HepG2 (cell line): ENCODE data around the gene COPA. TPM values are rescaled to one million over a fixed set of nuclear protein-coding genes. Genes with fewer than 3 reads are reported as not detected.

Experiments
- ATAC-seq: fragments of 200-7000 bp; cut with Tn5 transposase; 3 replicates; pipeline ENCODE4 v1.9.1; 2020; ENCODE audit warnings: mild to moderate bottlenecking, moderate library complexity
- BruUV-seq: library from RNA; stranded (reverse); fragments of 400-500 nt; replicated peaks from 2 replicates; lab custom pipeline; 2021; lab: Mats Ljungman, UMichigan
- CTCF ChIA-PET: fragments of 300-600 bp; formaldehyde crosslinking; extraction: SDS; loops from one replicate; lab custom pipeline; 2021; ENCODE audit warnings: low total read pairs, inconsistent platforms, low intra/inter-chr PET ratio; lab: Yijun Ruan, JAX
- POLR2A ChIA-PET: fragments of 350-600 bp; sonication (Branson Sonifier 250); formaldehyde crosslinking; loops from one replicate; lab custom pipeline; 2020; ENCODE audit warnings: antibody characterized with exemption, inconsistent platforms; lab: Yijun Ruan, JAX
- DNase-seq: peaks from one replicate; pipeline ENCODE4 v3.0.0-alpha.2; 2015; ENCODE audit warnings: low spot score
- FAIRE-seq: peaks from 3 replicates; lab custom pipeline; 2011; peaks lifted over from hg19 to GRCh38; lab: Jason Lieb, UNC
- H2AFZ ChIP-seq: one replicate; pipeline ENCODE4 v1.6.1; 2011; ENCODE audit warnings: low read length, inconsistent platforms
- H3K27ac ChIP-seq: fragments of 300-600 bp; 3 replicates; pipeline ENCODE4 v1.8.0; 2011; ENCODE audit warnings: mixed run types, mild to moderate bottlenecking, mixed read lengths, low read length, inconsistent platforms; ENCODE audit not compliant: insufficient read depth; ENCODE audit errors: extremely low read length
- H3K27me3 ChIP-seq, 2 experiments: fragments of 200-600 bp in 1 of 2; 2 replicates in 1 of 2; 3 replicates in 1 of 2; pipeline versions ENCODE4 v1.6.0 to v1.8.0; 2011; ENCODE audit warnings: low read length in 2 of 2, mild to moderate bottlenecking in 2 of 2, moderate library complexity in 2 of 2, inconsistent platforms in 1 of 2; ENCODE audit not compliant: insufficient read depth in 2 of 2, control insufficient read depth in 1 of 2
- H3K36me3 ChIP-seq, 2 experiments: fragments of 200-600 bp in 1 of 2; replicated peaks in 1 of 2; 2 replicates in 1 of 2; 3 replicates in 1 of 2; pipeline versions ENCODE4 v1.5.1 to v1.8.0; 2011; ENCODE audit warnings: low read length in 2 of 2, inconsistent platforms in 1 of 2; ENCODE audit not compliant: insufficient read depth in 2 of 2, control insufficient read depth in 1 of 2
- H3K4me1 ChIP-seq: 2 replicates; pipeline ENCODE4 v1.5.1; 2012; ENCODE audit warnings: low read length, inconsistent platforms; ENCODE audit not compliant: insufficient read depth
- H3K4me2 ChIP-seq: 2 replicates; pipeline ENCODE4 v1.6.0; 2011; ENCODE audit warnings: low read depth, low read length, inconsistent platforms
- H3K4me3 ChIP-seq, 3 experiments: fragments of 200-600 bp in 1 of 3; sonication (generic), shearing (Covaris generic) in 1 of 3; replicated peaks in 1 of 3; 2 replicates each; pipeline ENCODE4 v1.5.1; 2011 to 2016; ENCODE audit warnings: low read length in 3 of 3, inconsistent platforms in 2 of 3, low read depth in 2 of 3, mild to moderate bottlenecking in 2 of 3, control low read depth in 1 of 3, mixed read lengths in 1 of 3; ENCODE audit not compliant: insufficient read depth in 1 of 3
- H3K79me2 ChIP-seq: one replicate; pipeline ENCODE4 v1.6.1; 2011; ENCODE audit warnings: low read length, inconsistent platforms; ENCODE audit not compliant: insufficient read depth
- H3K9ac ChIP-seq: 2 replicates; pipeline ENCODE4 v1.6.0; 2011; ENCODE audit warnings: mild to moderate bottlenecking, low read depth, low read length, inconsistent platforms; ENCODE audit not compliant: insufficient read depth
- H3K9me3 ChIP-seq: 2 replicates; pipeline ENCODE4 v1.5.1; 2012; ENCODE audit warnings: mild to moderate bottlenecking, low read length
- H4K20me1 ChIP-seq: 2 replicates; pipeline ENCODE4 v1.6.0; 2011; ENCODE audit warnings: inconsistent platforms, mild to moderate bottlenecking, low read length, moderate library complexity; ENCODE audit not compliant: insufficient read depth
- CHCHD3 ChIP-seq: sonication (generic); formaldehyde crosslinking; IDR thresholded peaks from 2 replicates; pipeline ENCODE4 v1.8.0; 2022; ENCODE audit warnings: mild to moderate bottlenecking, missing genetic modification reagents, moderate library complexity
- FIP1L1 ChIP-seq: fragments of 200-400 bp; formaldehyde crosslinking; IDR thresholded peaks from 2 replicates; pipeline ENCODE4 v1.6.1; 2018; ENCODE audit warnings: low read depth, mild to moderate bottlenecking, low read length, moderate library complexity, borderline replicate concordance; ENCODE audit not compliant: insufficient read depth
- HOXA7 ChIP-seq: sonication (generic); formaldehyde crosslinking; IDR thresholded peaks from 2 replicates; pipeline ENCODE4 v1.8.1; 2022; ENCODE audit warnings: mild to moderate bottlenecking, missing genetic modification reagents, moderate library complexity
- PCBP2 ChIP-seq: fragments of 200-400 bp; formaldehyde crosslinking; optimal IDR thresholded peaks from 2 replicates; pipeline ENCODE3; 2018; ENCODE audit warnings: low read length, low read depth; ENCODE audit not compliant: poor library complexity, severe bottlenecking
- ZBTB3 ChIP-seq: sonication (generic); formaldehyde crosslinking; IDR thresholded peaks from 2 replicates; pipeline ENCODE4 v1.4.0; 2020; ENCODE audit warnings: low read depth, mild to moderate bottlenecking, moderate library complexity, missing genetic modification reagents, borderline replicate concordance
- ZNF225 ChIP-seq: sonication (generic); formaldehyde crosslinking; IDR thresholded peaks from 2 replicates; pipeline ENCODE4 v1.4.0; 2020; ENCODE audit warnings: mild to moderate bottlenecking, missing genetic modification reagents
- ZNF382 ChIP-seq: sonication (generic); formaldehyde crosslinking; IDR thresholded peaks from 2 replicates; pipeline ENCODE4 v1.5.0; 2020; ENCODE audit warnings: missing genetic modification reagents, mild to moderate bottlenecking, borderline replicate concordance
- ZNF652 ChIP-seq: IDR thresholded peaks from 2 replicates; pipeline ENCODE4 v1.6.1; 2016; ENCODE audit warnings: low read depth, borderline replicate concordance
- WGBS: methylation state at CpG from one replicate; pipeline ENCODE4 v1.1.6; 2017; ENCODE audit warnings: low lambda C conversion rate; 5-methylcytosine and 5-hydroxymethylcytosine counted together
- in situ Hi-C: cut with HindIII; loops from 2 replicates; pipeline ENCODE4 v1.10.0; 2017; ENCODE audit warnings: low pct_unique_long_range_greater_than_20kb; ENCODE audit not compliant: extremely low pct_ligation_motif_present
- intact Hi-C: fragments of 100-400 bp; cut with micrococcal nuclease; formaldehyde crosslinking; loops from one replicate; pipeline ENCODE4 v1.10.0; 2022; ENCODE audit not compliant: unreplicated experiment
- polyA plus RNA-seq, 8 experiments: library from polyadenylated mRNA; depleted of rRNA in 3 of 8; stranded (reverse) in 7 of 8; unstranded in 1 of 8; fragments of >200 nt; fragmentation: Illumina TruSeq in 4 of 8; extraction: Trizol in 4 of 8; gene quantifications; 2 replicates each; pipeline versions ENCODE4 v1.2.1 to v1.2.3, GENCODE V29; 2011 to 2016; ENCODE audit warnings: low read depth in 4 of 8, missing spikeins in 1 of 8, mixed read lengths in 1 of 8; ENCODE audit not compliant: insufficient read depth in 1 of 8
- total RNA-seq, 5 experiments: library from RNA; depleted of rRNA; stranded (reverse); fragments of >200 nt; fragmentation: Illumina TruSeq; extraction: Trizol; gene quantifications; 2 replicates each; pipeline ENCODE4 v1.2.3, GENCODE V29; 2016; ENCODE audit warnings: low read depth in 1 of 5
- TF ChIP-seq, protein P1 (sequence below): sonication (generic); formaldehyde crosslinking; IDR thresholded peaks from 2 replicates; pipeline ENCODE4 v1.4.0; 2020; ENCODE audit warnings: mild to moderate bottlenecking, missing genetic modification reagents
- TF ChIP-seq, protein P2 (sequence below): sonication (generic); formaldehyde crosslinking; IDR thresholded peaks from 2 replicates; pipeline ENCODE4 v1.8.0; 2022; ENCODE audit warnings: missing genetic modification reagents, mild to moderate bottlenecking, inconsistent platforms, borderline replicate concordance
- TF ChIP-seq, protein P3 (sequence below): sonication (generic); formaldehyde crosslinking; IDR thresholded peaks from 2 replicates; pipeline ENCODE4 v1.4.0; 2020; ENCODE audit warnings: missing genetic modification reagents

COPA gene
- total and polyA plus RNA-seq, 2 of the 13 experiments (the other 11 are each of a cell fraction or from before 2014, with no cell fraction given): 160 to 197 TPM

DNA sequence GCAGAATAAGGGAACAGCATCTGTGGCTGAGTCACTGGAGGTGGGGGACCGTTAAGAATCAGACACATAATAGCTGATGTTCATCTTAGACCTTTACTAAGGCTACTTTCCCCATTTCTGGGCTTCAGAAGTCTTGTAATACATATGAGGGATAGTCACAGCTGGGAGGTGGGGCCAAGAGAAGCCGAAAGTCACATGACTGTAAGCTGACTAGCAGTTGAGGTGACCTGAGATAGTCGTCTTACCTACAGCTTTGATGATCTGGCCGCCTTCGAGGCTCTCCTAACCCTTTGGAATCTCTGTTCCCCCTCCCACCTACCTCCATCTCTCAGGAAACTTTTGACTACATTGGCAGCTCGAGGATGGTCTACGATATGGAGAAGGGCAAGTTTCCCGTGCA lies 9.5 kb upstream of the COPA start:
- Histone ChIP-seq H3K4me1 (no peaks in the 10 kb centered on the region), H3K9me3 (no peaks in the 10 kb centered on the region), H3K9ac (no peak overlapping the region), H4K20me1 (no peaks in the 10 kb centered on the region), H3K36me3 (peaks cover 46 to 96% of the 10 kb centered on the region in 2 experiments), H3K79me2 (no peaks in the 10 kb centered on the region), H3K27me3 (no peaks in the 10 kb centered on the region), H2AFZ (no peak overlapping the region), H3K4me3 (no peak overlapping the region), H3K27ac (no peak overlapping the region), H3K4me2 (no peak overlapping the region)
- DNase-seq (no peak), ATAC-seq (no peak), FAIRE-seq (no peak)
- no peak for TF ChIP-seq ZNF652 (CRISPR knock-in tag)
- TF ChIP-seq, protein P1, sequence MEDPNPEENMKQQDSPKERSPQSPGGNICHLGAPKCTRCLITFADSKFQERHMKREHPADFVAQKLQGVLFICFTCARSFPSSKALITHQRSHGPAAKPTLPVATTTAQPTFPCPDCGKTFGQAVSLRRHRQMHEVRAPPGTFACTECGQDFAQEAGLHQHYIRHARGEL: no peak
- no peak for TF ChIP-seq CHCHD3 (CRISPR knock-in tag)
- TF ChIP-seq, protein P2, sequence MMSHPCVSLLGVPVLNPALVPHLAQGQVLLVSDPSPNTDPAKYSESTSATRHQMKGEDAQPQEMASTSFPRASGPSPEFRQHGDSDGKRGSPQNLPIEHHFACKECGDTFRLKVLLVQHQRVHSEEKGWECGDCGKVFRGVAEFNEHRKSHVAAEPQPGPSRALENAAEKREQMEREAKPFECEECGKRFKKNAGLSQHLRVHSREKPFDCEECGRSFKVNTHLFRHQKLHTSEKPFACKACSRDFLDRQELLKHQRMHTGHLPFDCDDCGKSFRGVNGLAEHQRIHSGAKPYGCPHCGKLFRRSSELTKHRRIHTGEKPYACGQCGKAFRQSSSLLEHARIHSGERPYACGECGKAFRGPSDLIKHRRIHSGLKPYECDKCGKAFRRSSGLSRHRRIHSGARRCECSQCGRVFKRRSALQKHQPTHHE (CRISPR knock-in tag): no peak
- TF ChIP-seq FIP1L1: no peak
- TF ChIP-seq ZBTB3 (CRISPR knock-in tag): no peak
- no peak for TF ChIP-seq HOXA7 (CRISPR knock-in tag)
- TF ChIP-seq, protein P3, sequence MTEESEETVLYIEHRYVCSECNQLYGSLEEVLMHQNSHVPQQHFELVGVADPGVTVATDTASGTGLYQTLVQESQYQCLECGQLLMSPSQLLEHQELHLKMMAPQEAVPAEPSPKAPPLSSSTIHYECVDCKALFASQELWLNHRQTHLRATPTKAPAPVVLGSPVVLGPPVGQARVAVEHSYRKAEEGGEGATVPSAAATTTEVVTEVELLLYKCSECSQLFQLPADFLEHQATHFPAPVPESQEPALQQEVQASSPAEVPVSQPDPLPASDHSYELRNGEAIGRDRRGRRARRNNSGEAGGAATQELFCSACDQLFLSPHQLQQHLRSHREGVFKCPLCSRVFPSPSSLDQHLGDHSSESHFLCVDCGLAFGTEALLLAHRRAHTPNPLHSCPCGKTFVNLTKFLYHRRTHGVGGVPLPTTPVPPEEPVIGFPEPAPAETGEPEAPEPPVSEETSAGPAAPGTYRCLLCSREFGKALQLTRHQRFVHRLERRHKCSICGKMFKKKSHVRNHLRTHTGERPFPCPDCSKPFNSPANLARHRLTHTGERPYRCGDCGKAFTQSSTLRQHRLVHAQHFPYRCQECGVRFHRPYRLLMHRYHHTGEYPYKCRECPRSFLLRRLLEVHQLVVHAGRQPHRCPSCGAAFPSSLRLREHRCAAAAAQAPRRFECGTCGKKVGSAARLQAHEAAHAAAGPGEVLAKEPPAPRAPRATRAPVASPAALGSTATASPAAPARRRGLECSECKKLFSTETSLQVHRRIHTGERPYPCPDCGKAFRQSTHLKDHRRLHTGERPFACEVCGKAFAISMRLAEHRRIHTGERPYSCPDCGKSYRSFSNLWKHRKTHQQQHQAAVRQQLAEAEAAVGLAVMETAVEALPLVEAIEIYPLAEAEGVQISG (CRISPR knock-in tag): no peak
- TF ChIP-seq ZNF382 (CRISPR knock-in tag): no peak
- TF ChIP-seq ZNF225: no peak
- TF ChIP-seq PCBP2: no peak
- CTCF ChIA-PET: no interaction called here
- POLR2A ChIA-PET: no interaction called here
- intact Hi-C loops (no loop called here), in situ Hi-C loops (no loop called here)
- WGBS: 95% methylated on average over 8 of the region's 8 CpGs
- BruUV-seq: no TSS peak
